ENCODE data around the gene CHTF18. TPM values are rescaled to one million over a fixed set of nuclear protein-coding genes. Genes with fewer than 3 reads are reported as not detected.

The CHTF18 gene
- polyA plus RNA-seq, 1 donor (not counting 4 experiments of a cell fraction or from before 2014, with no cell fraction given), result 5.7 TPM

GRCh38 chr16:768428-768827 is 20.0 kb upstream of the CHTF18 start:
- Histone ChIP-seq H3K27ac (ENCODE audit: control insufficient read depth, insufficient read depth, low read length) (no peak overlapping the region), H3K9me1 (ENCODE audit: control insufficient read depth, extremely low read depth, insufficient read depth, low read length) (no peaks in the 10 kb centered on the region), H3K36me3 (ENCODE audit: control insufficient read depth in 2 of 2, extremely low read depth in 1 of 2, insufficient read depth in 2 of 2, low read length in 2 of 2) (no peaks in the 10 kb centered on the region), H3K79me2 (ENCODE audit: control insufficient read depth, insufficient read depth, low read length) (no peaks in the 10 kb centered on the region), H3K9me3 (ENCODE audit: control insufficient read depth, low read depth, low read length) (no peaks in the 10 kb centered on the region), H4K20me1 (ENCODE audit: control insufficient read depth, extremely low read depth, insufficient read depth, low read length) (no peaks in the 10 kb centered on the region), H3K4me3 (ENCODE audit: control insufficient read depth in 2 of 3, extremely low read depth in 1 of 3, insufficient read depth in 2 of 3, low read depth in 1 of 3, low read length in 3 of 3) (no peak overlapping the region), H3K9ac (ENCODE audit: control insufficient read depth, extremely low read depth, insufficient read depth, low read length) (no peak overlapping the region), H2AFZ (ENCODE audit: control insufficient read depth, low read length) (no peak overlapping the region), H3K4me2 (ENCODE audit: control insufficient read depth, extremely low read depth, insufficient read depth, low read depth, low read length) (no peak overlapping the region), H3K27me3 (ENCODE audit: control insufficient read depth, extremely low read depth, insufficient read depth, low read length) (peaks cover 3% of the 10 kb centered on the region), H3K4me1 (ENCODE audit: control insufficient read depth, extremely low read depth, insufficient read depth, low read length) (no peaks in the 10 kb centered on the region)
- FAIRE-seq (no peak), DNase-seq (ENCODE audit: low read depth, low spot score) (no peak)
- dilution Hi-C loops (cut with MboI; ENCODE audit: extremely low pct_ligation_motif_present, low sequenced_read_pairs), result no loop called here
- TF ChIP-seq EZH2 (IDR thresholded peaks at IDR 0.05; ENCODE audit: low read length), result no peak
- no peak for TF ChIP-seq CTCF (optimal IDR thresholded peaks at IDR 0.05 in 1 of 3, IDR thresholded peaks at IDR 0.05 in 1 of 3, conservative IDR thresholded peaks at IDR 0.05 in 1 of 3; ENCODE audit: extremely low read depth in 1 of 3, insufficient read depth in 2 of 3, low read length in 3 of 3)

- Histone ChIP-seq H3K4me3 (ENCODE audit: control insufficient read depth in 2 of 3, extremely low read depth in 1 of 3, insufficient read depth in 2 of 3, low read depth in 1 of 3, low read length in 3 of 3) (no peak overlapping the region), H2AFZ (ENCODE audit: control insufficient read depth, low read length) (no peak overlapping the region), H3K4me1 (ENCODE audit: control insufficient read depth, extremely low read depth, insufficient read depth, low read length) (no peaks in the 10 kb centered on the region), H3K27me3 (ENCODE audit: control insufficient read depth, extremely low read depth, insufficient read depth, low read length) (peaks cover 3% of the 10 kb centered on the region), H3K9me1 (ENCODE audit: control insufficient read depth, extremely low read depth, insufficient read depth, low read length) (no peaks in the 10 kb centered on the region), H3K79me2 (ENCODE audit: control insufficient read depth, insufficient read depth, low read length) (no peaks in the 10 kb centered on the region), H3K9ac (ENCODE audit: control insufficient read depth, extremely low read depth, insufficient read depth, low read length) (no peak overlapping the region), H3K4me2 (ENCODE audit: control insufficient read depth, extremely low read depth, insufficient read depth, low read depth, low read length) (no peak overlapping the region), H3K27ac (ENCODE audit: control insufficient read depth, insufficient read depth, low read length) (no peak overlapping the region), H3K36me3 (ENCODE audit: control insufficient read depth in 2 of 2, extremely low read depth in 1 of 2, insufficient read depth in 2 of 2, low read length in 2 of 2) (no peaks in the 10 kb centered on the region), H3K9me3 (ENCODE audit: control insufficient read depth, low read depth, low read length) (no peaks in the 10 kb centered on the region), H4K20me1 (ENCODE audit: control insufficient read depth, extremely low read depth, insufficient read depth, low read length) (no peaks in the 10 kb centered on the region)
- dilution Hi-C loops (cut with MboI; ENCODE audit: extremely low pct_ligation_motif_present, low sequenced_read_pairs), result no loop called here
- TF ChIP-seq CTCF (optimal IDR thresholded peaks at IDR 0.05 in 1 of 3, IDR thresholded peaks at IDR 0.05 in 1 of 3, conservative IDR thresholded peaks at IDR 0.05 in 1 of 3; ENCODE audit: extremely low read depth in 1 of 3, insufficient read depth in 2 of 3, low read length in 3 of 3), result no peak
- TF ChIP-seq EZH2 (IDR thresholded peaks at IDR 0.05; ENCODE audit: low read length), result no peak
- FAIRE-seq (no peak), DNase-seq (ENCODE audit: low read depth, low spot score) (no peak)
Observed at GRCh38 chr16:769184-769784, 19.1 kb upstream of the CHTF18 start.

All from keratinocyte (primary cell).